ENCODE data around the gene TBXT.
"Not testable (repeated sequence)": the region's sequence is repeated elsewhere in the genome, so short reads cannot be mapped to it uniquely, and the experiment has no call there.

The TBXT gene

DNA sequence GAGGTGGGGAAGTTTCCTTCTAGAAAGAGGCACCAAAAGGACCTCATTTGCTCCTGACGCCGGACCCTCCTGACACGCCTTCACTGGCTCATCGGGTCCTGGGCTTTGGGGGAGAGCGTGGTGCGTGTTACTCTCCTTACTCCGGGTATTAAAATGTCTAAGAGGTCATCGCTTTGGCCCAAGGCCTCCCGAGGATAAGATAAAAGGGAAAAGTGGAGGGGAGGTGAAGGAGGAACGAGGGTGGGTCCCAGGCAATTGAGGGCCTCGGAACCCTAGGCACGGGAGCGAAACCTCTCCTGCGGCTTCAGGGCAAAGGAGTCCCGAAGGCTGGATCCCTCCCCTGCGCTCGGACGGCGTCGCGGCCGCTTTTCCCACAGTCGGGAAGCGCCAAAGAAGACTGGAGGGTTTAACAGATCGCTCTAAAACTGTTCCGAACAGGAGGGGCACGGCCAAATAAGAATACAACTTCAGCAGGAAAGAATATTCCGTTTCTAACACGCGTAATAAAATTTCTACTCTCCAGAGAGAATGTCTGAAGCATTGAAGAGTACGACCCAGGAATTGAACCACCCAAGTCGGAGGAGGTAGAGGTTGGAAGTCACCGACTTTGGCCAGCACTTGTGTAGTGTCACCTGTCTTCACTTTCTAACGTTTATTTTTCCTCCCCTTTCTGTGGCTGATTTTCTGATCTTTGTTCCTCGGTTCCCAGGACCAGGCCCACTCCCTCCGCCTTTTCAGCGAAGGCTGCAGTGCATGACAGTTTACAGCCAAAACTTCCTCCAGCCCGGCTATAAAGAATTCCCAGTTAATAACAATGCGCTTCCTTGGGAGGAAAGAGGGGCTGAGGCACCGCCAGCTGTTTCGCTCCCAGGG is 2.1 kb upstream of the TBXT start:
- DNase-seq: no peak

DNA sequence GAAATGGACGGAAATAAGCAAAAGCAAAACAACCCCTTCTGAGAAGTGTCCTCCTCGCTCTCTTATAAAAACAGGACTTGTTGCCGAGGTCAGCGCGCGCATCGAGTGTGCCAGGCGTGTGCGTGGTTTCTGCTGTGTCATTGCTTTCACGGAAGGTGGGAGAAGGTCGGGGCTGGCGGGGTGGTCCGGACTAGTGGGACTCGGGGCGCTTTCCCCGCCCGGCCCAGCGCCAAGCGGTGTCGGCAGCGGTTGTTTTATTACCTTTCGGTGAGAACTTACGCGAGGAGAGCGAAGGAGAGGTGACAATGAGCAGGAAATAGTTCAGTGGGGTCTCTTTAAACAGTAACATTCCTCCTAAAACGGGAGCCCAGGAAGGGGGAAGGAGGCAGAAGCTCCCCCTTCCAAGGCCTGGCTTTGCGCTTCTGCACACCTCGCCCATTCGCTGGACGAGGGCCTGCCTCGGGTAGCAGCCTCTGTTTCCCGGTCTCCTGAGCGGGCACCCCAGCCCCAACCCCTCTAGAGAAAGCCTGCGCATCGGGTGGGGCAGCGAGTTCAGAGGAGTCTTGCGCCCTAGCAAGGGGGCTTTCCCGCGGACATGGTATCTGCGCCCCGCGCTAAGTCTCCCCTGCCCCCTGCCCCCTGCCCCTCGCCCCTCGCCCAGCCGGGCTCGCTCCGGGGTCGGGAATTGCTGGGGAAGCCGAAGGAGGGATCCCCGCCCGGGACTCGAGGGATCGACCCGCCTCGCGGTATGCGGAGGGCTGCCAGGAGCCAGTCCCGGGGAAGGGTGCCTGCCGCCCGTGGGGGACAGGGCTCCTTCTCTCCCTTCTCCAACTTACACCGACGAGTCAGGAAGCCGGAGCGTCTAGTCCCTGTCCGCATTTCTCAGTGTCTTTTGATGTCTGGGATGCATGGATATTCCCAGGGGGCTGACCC is 1.2 kb upstream of the TBXT start:
- DNase-seq: no peak

- DNase-seq: no peak
Measured at GRCh38 chr6:166167258-166167731, 356 bp downstream of the TBXT start.

DNA sequence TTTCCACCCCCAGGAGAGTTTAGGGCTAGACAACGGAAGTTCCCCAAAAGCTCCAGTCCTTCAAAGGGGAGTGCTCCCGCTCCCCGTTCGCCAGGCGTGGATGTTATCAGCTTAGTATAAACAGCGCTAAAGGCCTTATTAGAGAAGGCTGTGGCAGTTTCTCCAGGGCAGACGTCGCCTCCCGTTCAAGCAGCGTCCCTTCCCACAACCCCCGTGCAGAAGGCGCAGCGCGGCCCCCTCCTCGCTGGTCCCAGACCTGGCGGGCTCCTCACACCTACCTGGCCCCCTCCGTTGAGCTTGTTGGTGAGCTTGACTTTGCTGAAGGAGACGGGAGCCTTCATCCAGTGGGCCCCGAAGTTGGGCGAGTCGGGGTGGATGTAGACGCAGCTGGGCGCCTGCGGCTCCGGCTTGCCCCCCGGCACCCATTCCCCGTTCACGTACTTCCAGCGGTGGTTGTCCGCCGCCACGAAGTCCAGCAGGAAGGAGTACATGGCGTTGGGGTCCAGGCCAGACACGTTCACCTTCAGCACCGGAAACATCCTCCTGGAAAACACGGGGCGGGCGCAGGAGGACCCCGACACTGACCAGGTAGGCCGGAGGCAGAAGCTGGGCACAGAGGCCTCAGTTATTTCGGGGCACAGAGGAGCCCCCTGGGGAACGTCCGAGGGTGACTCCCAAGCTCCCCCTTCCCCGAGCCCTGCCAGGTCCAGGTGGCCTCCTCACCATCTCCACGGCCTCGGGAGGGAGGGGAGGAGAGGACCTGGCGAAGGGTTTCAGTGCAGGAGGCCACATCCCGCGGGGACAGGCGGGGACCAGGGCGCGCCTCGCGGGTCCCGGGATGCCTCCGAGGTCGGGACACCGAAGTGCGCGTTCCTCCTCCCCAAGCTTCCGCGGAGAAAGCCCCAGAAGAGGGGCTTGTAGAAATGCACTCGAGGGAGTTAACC is 1.1 kb downstream of the TBXT start:
- no peak for DNase-seq

DNA sequence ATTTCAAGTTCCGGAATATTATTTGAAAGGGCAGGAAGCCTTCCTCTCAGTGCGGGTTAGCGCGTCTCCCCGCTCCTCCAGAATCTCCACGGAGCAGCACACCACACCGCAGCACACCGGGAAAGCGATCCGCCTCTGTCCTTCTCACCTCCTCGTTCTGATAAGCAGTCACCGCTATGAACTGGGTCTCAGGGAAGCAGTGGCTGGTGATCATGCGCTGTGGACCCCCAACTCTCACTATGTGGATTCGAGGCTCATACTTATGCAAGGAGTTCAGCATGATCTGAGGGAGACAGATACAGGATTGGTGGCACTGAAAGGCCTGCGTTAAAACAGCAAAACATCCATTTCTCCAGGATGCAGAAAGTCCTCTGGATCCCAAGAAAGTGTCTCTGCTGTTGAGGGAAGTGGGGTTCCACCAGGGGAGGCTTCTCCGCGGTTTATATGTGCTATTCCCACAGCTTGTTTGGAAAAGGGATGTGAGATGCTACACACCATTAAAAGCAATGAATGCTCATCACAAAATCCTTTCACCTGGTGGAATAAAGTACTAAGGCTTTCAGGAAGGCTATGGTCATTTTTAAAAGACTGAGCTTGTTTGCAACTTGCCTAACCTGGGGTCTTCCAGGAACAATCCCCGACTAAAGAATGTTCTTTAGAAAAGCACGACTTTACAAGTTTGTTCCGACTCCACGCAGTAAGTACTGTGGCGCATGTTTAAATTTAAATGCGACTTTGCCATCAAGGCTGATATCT is 1.9 kb downstream of the TBXT start:
- no peak for DNase-seq

- DNase-seq: no peak
Measured at GRCh38 chr6:166162599-166163342, 4.9 kb downstream of the TBXT start.

GRCh38 chr6:166157930-166158617 is 9.6 kb downstream of the TBXT start:
- no peak for DNase-seq

DNA sequence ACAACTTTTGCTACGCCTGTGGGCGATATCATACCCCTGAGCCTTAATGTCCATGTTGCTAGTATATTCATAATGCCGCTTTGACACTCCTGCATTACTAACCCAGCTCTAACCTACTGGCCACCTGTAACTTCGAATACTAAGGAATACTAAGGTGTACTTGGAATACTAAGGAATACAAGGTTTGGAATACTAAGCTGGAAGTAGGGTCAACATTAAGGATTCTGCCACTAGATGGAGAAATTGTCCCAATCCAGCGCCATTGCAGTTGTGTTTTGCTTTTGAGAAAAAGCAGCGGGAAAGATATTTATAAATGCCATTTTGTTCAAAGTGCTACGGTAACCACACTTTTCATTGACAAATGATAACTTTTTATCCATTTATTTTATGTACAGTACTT is 10.7 kb downstream of the TBXT start:
- no peak for DNase-seq

GRCh38 chr6:166153966-166154365 is 13.7 kb downstream of the TBXT start:
- DNase-seq: no peak

DNA sequence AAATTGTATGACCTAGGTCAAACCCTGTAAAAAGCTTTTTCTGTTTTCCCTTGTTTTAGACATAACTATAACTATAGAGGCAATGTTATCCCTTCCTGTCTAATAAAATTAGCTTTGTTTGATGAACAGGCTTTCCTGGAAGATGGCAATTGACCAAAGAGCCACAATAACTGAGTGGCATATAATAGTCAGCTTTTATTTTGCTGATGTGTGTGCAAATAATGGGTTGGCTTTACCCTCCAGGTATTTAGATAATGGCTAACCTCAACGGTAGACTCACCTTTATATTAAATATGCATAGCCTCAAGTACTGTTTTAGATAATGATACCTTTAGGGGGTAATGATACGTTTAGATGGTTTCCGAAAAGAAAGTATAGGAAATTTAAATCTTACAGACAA is 15.0 kb downstream of the TBXT start:
- DNase-seq: no peak

- no peak for DNase-seq
Measured at GRCh38 chr6:166151798-166152197, 15.9 kb downstream of the TBXT start.

DNA sequence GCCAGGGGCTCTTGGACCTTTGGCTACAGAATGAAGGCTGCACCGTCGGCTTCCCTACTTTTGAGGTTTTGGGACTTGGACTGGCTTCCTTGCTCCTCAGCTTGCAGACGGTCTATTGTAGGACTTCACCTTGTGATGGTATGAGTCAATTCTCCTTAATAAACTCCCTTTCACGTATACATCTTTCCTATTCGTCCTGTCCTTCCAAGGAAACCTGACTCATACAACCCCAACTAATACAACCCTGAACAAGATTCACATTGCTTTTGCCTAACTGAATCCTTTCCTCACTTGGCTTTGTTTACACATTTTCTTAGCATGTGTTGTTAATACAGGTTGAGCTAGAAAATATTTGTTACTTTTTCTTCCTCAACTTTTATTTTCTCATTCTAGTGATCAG is 21.9 kb downstream of the TBXT start:
- no peak for DNase-seq

GRCh38 chr6:166143011-166143410 is 24.6 kb downstream of the TBXT start:
- no peak for DNase-seq

- DNase-seq: no peak
Measured at GRCh38 chr6:166127624-166128472, 39.8 kb downstream of the TBXT start.

DNA sequence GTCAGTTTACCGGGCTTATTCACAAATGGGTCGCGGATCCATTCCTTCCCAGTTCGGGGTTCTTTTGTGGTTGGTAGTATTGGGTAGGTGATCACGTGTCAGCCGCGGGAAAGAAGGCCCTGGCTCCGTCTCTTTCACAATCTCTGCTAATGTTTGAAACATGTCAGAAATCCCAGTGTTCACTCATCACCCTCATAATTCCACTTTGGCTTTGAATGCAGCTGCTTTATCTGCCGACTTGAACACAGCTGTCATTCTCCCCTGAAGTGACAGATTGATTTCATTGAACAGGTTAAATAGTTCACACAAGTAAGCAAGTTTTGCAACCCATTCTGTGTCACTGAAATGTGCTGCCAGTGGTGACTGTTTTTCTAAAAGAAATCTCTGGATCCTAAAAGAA is 44.5 kb downstream of the TBXT start:
- not testable (repeated sequence) for DNase-seq

DNA sequence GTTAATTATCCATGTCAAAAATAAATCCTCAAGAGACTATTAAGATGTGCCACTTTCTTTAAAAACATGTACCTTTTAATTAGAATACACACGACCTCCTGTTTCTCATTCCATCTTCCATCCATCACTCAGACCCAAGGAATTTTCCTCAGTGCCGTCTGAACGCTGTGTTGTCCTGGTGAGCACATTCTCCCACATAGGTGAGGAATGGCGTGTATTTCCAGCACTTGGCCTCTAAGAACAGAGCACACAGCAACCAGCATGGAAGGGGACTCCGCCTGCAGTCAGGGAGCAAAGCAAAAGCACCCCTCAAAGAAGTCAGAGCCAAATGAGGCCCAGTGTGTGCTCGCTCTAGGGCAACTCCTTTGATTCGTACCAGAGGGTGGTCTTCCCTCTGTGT is 45.9 kb downstream of the TBXT start:
- no peak for DNase-seq

DNA sequence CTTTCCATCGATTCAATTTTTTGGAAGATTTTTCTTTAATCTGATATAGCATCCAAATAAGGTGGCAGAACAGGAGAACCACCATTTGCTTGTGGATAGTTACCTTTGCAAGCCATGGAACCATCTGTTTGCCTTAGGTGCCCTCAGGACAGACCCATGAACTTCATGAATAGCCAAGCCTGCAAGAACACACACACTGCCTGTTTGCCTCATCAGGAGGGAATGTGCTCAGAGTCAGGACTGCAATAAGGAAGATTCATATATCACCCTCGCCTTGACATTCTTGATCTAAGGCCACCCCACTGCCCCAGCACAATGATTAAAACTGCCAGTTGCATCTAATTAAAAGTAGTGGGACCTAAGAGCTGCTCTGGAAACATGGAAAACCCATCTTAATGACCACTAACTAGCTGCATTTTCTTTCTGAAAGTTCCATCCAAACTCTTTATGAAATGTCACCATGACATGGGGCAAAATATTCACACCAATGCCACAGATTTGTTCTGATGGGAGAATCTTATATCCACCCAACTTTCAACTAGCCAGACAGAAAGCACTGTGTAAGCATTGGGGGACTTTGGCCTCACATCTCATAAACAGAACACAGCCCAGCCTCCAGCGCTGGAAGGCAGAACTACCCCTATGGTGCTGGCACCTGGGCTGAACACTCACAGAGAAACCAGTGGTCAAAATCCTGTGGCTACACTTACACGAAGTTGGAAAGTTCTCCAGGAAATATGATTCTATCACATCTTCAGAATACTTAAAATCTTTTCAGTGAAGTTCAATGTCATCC is 48.3 kb downstream of the TBXT start:
- no peak for DNase-seq

GRCh38 chr6:166115609-166116008 is 52.0 kb downstream of the TBXT start:
- no peak for DNase-seq

DNA sequence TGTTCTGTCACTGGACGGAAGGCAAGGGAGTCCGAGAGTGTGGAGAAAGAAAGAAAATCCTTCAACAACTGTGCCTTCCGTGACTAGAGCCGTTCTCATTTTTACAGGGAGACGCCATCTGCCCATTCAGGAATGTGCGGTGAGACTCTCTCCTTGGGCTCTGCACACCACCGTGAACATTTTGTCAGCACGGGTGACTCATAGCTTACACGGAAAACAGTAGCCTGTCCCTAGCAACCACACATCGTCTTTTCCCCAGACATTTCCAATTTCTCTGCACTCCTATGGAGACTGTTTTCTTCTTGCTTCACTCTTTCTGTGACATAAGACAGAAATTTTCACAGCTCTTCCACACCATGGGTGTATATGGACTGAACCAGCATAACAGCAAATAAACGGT is 55.1 kb downstream of the TBXT start:
- no peak for DNase-seq

All from NCI-H1694 (cell line).